ENCODE results near the gene ADAMTS14. TPM values are rescaled to one million over a fixed set of nuclear protein-coding genes. Genes with fewer than 3 reads are reported as not detected.

Gene ADAMTS14
- total RNA-seq, 1 experiment from 2014 or later, result 1.6 TPM

GRCh38 chr10:70650718-70651117 is 21.6 kb upstream of the ADAMTS14 start:
- H2BK15ac ChIP-seq (ENCODE audit: low read depth, low read length), result no peak overlapping the region
- no peak overlapping the region for H3K18ac ChIP-seq (ENCODE audit: insufficient read length, low read depth, low read length)
- no peak overlapping the region for H3K27ac ChIP-seq (ENCODE audit: insufficient read length, low read depth, low read length)
- H2BK120ac ChIP-seq (ENCODE audit: low read depth, low read length, poor library complexity, severe bottlenecking), result no peak overlapping the region
- no peak overlapping the region for H3K9ac ChIP-seq (ENCODE audit: extremely low read depth, insufficient read length, low read length)
- no peak for DNase-seq
- no peak overlapping the region for H4K8ac ChIP-seq (replicated peaks; ENCODE audit: insufficient read length, low read depth, low read length)
- no peak overlapping the region for H3K56ac ChIP-seq (ENCODE audit: insufficient read length, low read depth, low read length)
- H3K9me3 ChIP-seq (ENCODE audit: control insufficient read depth, low read depth, low read length), result peaks cover 46% of the 10 kb centered on the region
- no peak overlapping the region for H4K91ac ChIP-seq (ENCODE audit: insufficient read length, low read depth, low read length)
- no peak overlapping the region for H2BK12ac ChIP-seq (ENCODE audit: insufficient read length, low read depth, low read length)
- H3K4me2 ChIP-seq (ENCODE audit: insufficient read depth, insufficient read length, low read length), result no peak overlapping the region
- no CpG with 5 or more reads among the region's 3 CpGs for WGBS (ENCODE audit: extremely low coverage, insufficient read length, low lambda C conversion rate)
- no peak overlapping the region for H3K27ac Mint-ChIP-seq
- H4K20me1 ChIP-seq (ENCODE audit: control insufficient read depth, insufficient read depth, insufficient read length), result no peaks in the 10 kb centered on the region
- H3K79me1 ChIP-seq (ENCODE audit: insufficient read depth, low read depth, low read length, poor library complexity, severe bottlenecking), result no peaks in the 10 kb centered on the region
- H3K23ac ChIP-seq (ENCODE audit: insufficient read length, low read depth, low read length), result no peak overlapping the region
- peaks cover 1% of the 10 kb centered on the region for H3K27me3 Mint-ChIP-seq (ENCODE audit: low read depth)
- no peak overlapping the region for H3K4me3 Mint-ChIP-seq
- no peak overlapping the region for H2BK5ac ChIP-seq (ENCODE audit: insufficient read length, low read length)
- no peaks in the 10 kb centered on the region for H3K27me3 ChIP-seq (ENCODE audit: insufficient read depth, low read length)
- peaks cover 49 to 54% of the 10 kb centered on the region in 2 experiments for H3K9me3 Mint-ChIP-seq
- no peak overlapping the region for H3K4ac ChIP-seq (ENCODE audit: low read depth, low read length)
- H2BK20ac ChIP-seq (ENCODE audit: low read depth, low read length, poor library complexity, severe bottlenecking), result no peak overlapping the region
- H4K5ac ChIP-seq (ENCODE audit: insufficient read length, low read depth, low read length), result no peak overlapping the region
- no peaks in the 10 kb centered on the region for H3K23me2 ChIP-seq (ENCODE audit: insufficient read length, low read depth, low read length, poor library complexity, severe bottlenecking)
- no peak for TF ChIP-seq CTCF (conservative IDR thresholded peaks at IDR 0.05)
- H3K36me3 Mint-ChIP-seq (ENCODE audit: insufficient read depth in 1 of 3, low read depth in 3 of 3), result peaks cover 14 to 43% (median 28%) of the 10 kb centered on the region in 3 experiments; a peak in 6 of 7 replicates
- H3T11ph ChIP-seq (ENCODE audit: low read length), result no peak overlapping the region
- H2AFZ ChIP-seq (ENCODE audit: low read length), result no peak overlapping the region
- no peaks in the 10 kb centered on the region for H3K4me1 ChIP-seq (ENCODE audit: insufficient read depth, low read length)
- H3K14ac ChIP-seq (ENCODE audit: insufficient read depth, low read length), result no peak overlapping the region
- peaks cover 0 to 1% of the 10 kb centered on the region in 2 experiments; a peak in 2 of 4 replicates for H3K4me1 Mint-ChIP-seq
- no peak overlapping the region for H2AK5ac ChIP-seq (ENCODE audit: insufficient read length, low read length)
- H3K79me2 ChIP-seq (ENCODE audit: insufficient read depth, low read length), result no peaks in the 10 kb centered on the region
